K562 (cell line): ENCODE results near the gene KIAA1958. TPM values are rescaled to one million over a fixed set of nuclear protein-coding genes. Genes with fewer than 3 reads are reported as not detected.
A peak's percentile ranks its signal among the peaks of the same experiment; 100 is the strongest.

ENCODE experiments used
- BACH1 ChIP-seq: fragments of 200-800 bp; sonication (Bioruptor generic); IDR thresholded peaks from 2 replicates; pipeline ENCODE4 v1.6.1; 2016; ENCODE audit warnings: missing genetic modification characterization, missing compliant biosample characterization
- HSF4 ChIP-seq: fragments of 250-450 bp; sonication (Bioruptor Pico); IDR thresholded peaks from 2 replicates; pipeline ENCODE4 v2.1.2; 2022; ENCODE audit warnings: mild to moderate bottlenecking, moderate library complexity, borderline replicate concordance
- KDM2B ChIP-seq: fragments of 250-450 bp; sonication (Bioruptor Pico); IDR thresholded peaks from 2 replicates; pipeline ENCODE4 v1.8.0; 2021; ENCODE audit warnings: mild to moderate bottlenecking, moderate library complexity
- KDM5B ChIP-seq: fragments of 200-600 bp; sonication (generic); IDR thresholded peaks from 2 replicates; pipeline ENCODE4 v1.6.1; 2012; ENCODE audit warnings: low read depth, mild to moderate bottlenecking, moderate library complexity, low read length, control low read depth, inconsistent platforms; ENCODE audit not compliant: insufficient replicate concordance
- KLF13 ChIP-seq: fragments of 450-650 bp; IDR thresholded peaks from 2 replicates; pipeline ENCODE4 v1.6.1; 2016; ENCODE audit warnings: missing genetic modification characterization, low read depth, mild to moderate bottlenecking, missing compliant biosample characterization, moderate library complexity, borderline replicate concordance
- MCM3 ChIP-seq: fragments of 450-650 bp; IDR thresholded peaks from 2 replicates; pipeline ENCODE4 v1.6.1; 2016
- MEF2D ChIP-seq: conservative IDR thresholded peaks from 2 replicates; pipeline ENCODE4 v1.6.1; 2016; ENCODE audit warnings: low read depth, missing genetic modification characterization, missing compliant biosample characterization
- RFX1 ChIP-seq: fragments of 450-650 bp; IDR thresholded peaks from 2 replicates; pipeline ENCODE4 v1.6.1; 2016; ENCODE audit warnings: mild to moderate bottlenecking, moderate library complexity
- SOX6 ChIP-seq: fragments of 450-650 bp; IDR thresholded peaks from 2 replicates; pipeline ENCODE4 v1.6.1; 2014; ENCODE audit warnings: mild to moderate bottlenecking
- SREBF2 ChIP-seq: sonication (generic); formaldehyde crosslinking; IDR thresholded peaks from 2 replicates; pipeline ENCODE4 v1.4.0; 2020; ENCODE audit warnings: mild to moderate bottlenecking, missing genetic modification reagents
- WHSC1 ChIP-seq: IDR thresholded peaks from one replicate; pipeline ENCODE4 v1.6.1; 2012; ENCODE audit warnings: low read length, control low read depth, inconsistent platforms
- ZNF41 ChIP-seq: fragments of 250-450 bp; sonication (Bioruptor Pico); conservative IDR thresholded peaks from 2 replicates; pipeline ENCODE4 v1.4.0; 2020; ENCODE audit warnings: mild to moderate bottlenecking
- ZNF57 ChIP-seq: fragments of 450-650 bp; formaldehyde crosslinking; IDR thresholded peaks from 2 replicates; pipeline ENCODE4 v1.4.0; 2020; ENCODE audit warnings: mild to moderate bottlenecking, moderate library complexity
- ZSCAN32 ChIP-seq: fragments of 450-650 bp; formaldehyde crosslinking; IDR thresholded peaks from 2 replicates; pipeline ENCODE4 v1.4.0; 2020; ENCODE audit warnings: mild to moderate bottlenecking, moderate library complexity
- polyA plus RNA-seq, 8 experiments: library from polyadenylated mRNA; depleted of rRNA in 4 of 8; stranded (reverse) in 5 of 8; unstranded in 3 of 8; fragments of >200 nt; fragmentation: Nextera tagmentation in 2 of 8; fragmentation: Illumina TruSeq in 1 of 8; extraction: Ambion mirVana in 2 of 8; extraction: Trizol in 1 of 8; gene quantifications; 2 replicates each; pipeline versions ENCODE4 v1.2.1 to v1.2.3, GENCODE V29; 2011 to 2014; ENCODE audit warnings: inconsistent platforms in 1 of 8, missing spikeins in 1 of 8
- total RNA-seq, 7 experiments: library from RNA; depleted of rRNA in 6 of 7; stranded (reverse); fragments of >200 nt in 6 of 7; fragmentation: Illumina TruSeq in 2 of 7; extraction: Trizol in 2 of 7; gene quantifications; 2 replicates each; pipeline versions ENCODE4 v1.2.1 to v1.2.3, GENCODE V29; 2011 to 2021; ENCODE audit warnings: low replicate concordance in 1 of 7
- TF ChIP-seq, protein P1 (sequence below), 3 experiments: fragments of 200-800 bp in 1 of 3; fragments of 250-450 bp in 1 of 3; fragments of 450-650 bp in 1 of 3; sonication (Bioruptor Pico) in 1 of 3; sonication (Bioruptor generic) in 1 of 3; formaldehyde crosslinking in 1 of 3; IDR thresholded peaks; 2 replicates each; pipeline versions ENCODE4 v1.6.1 to v1.8.0; 2016 to 2022; ENCODE audit warnings: mild to moderate bottlenecking in 2 of 3, missing genetic modification characterization in 2 of 3, missing compliant biosample characterization in 1 of 3, moderate library complexity in 1 of 3
- TF ChIP-seq, protein P2 (sequence below): fragments of 450-650 bp; formaldehyde crosslinking; IDR thresholded peaks from 2 replicates; pipeline ENCODE4 v1.4.0; 2022; ENCODE audit warnings: mild to moderate bottlenecking, moderate library complexity
- TF ChIP-seq, protein P3 (sequence below): sonication (generic); formaldehyde crosslinking; IDR thresholded peaks from 2 replicates; pipeline ENCODE4 v1.8.0; 2022; ENCODE audit warnings: mild to moderate bottlenecking, missing genetic modification reagents

The KIAA1958 gene
- total and polyA plus RNA-seq, 9 of the 15 experiments (the other 6 are each of a cell fraction or from before 2014, with no cell fraction given), result 1.1 to 16.0 (median 10.1) TPM

DNA sequence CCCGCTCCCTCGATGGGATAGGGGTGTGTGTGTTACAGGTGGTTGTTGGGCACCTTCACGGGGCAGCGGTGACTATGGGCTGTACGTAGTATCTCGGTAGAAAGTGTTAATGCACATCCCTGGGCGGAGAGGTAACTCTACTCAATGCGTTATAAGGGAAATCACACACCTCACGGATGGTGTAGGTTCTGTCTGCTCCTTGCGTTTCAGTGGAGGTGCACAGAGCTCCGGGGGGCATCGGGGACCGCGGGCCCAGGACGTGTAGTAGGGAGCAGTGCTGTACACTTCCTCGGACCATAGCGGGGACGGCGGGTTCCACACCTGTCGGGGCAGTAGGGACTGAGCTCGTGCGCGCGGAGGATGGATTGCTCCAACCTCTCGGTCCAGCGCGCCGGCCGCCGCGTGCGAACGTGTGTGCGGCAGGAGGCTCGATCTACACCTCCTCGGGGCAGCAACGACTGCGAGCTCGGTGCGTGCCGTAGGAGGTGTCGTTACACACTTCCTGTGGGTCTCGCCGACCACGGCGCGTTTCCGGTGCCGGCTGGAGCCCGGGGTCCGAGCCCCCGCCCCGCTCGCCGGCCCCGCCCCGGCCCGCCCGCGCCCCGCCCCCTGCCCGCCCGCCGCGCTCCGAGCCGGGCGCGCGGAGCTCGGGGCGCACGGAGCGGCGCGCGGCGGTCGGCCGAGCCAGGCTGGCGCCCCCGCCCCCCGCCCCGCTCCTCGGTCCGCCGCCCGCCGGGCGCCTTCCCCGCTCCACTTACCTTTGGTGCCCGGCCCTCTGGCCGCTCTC, at the start of gene KIAA1958 (continued):
- peak; percentile 66; the same call in 1 of the 2 replicates for TF ChIP-seq KDM2B
- peak; percentile 67; the same call in 1 of the 2 replicates for TF ChIP-seq ZNF57
- TF ChIP-seq RFX1, result no peak
- TF ChIP-seq MCM3, result no peak
- no peak for TF ChIP-seq HSF4 (CRISPR knock-in tag)
- TF ChIP-seq, protein P1, sequence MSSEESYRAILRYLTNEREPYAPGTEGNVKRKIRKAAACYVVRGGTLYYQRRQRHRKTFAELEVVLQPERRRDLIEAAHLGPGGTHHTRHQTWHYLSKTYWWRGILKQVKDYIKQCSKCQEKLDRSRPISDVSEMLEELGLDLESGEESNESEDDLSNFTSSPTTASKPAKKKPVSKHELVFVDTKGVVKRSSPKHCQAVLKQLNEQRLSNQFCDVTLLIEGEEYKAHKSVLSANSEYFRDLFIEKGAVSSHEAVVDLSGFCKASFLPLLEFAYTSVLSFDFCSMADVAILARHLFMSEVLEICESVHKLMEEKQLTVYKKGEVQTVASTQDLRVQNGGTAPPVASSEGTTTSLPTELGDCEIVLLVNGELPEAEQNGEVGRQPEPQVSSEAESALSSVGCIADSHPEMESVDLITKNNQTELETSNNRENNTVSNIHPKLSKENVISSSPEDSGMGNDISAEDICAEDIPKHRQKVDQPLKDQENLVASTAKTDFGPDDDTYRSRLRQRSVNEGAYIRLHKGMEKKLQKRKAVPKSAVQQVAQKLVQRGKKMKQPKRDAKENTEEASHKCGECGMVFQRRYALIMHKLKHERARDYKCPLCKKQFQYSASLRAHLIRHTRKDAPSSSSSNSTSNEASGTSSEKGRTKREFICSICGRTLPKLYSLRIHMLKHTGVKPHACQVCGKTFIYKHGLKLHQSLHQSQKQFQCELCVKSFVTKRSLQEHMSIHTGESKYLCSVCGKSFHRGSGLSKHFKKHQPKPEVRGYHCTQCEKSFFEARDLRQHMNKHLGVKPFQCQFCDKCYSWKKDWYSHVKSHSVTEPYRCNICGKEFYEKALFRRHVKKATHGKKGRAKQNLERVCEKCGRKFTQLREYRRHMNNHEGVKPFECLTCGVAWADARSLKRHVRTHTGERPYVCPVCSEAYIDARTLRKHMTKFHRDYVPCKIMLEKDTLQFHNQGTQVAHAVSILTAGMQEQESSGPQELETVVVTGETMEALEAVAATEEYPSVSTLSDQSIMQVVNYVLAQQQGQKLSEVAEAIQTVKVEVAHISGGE (CRISPR knock-in tag; IDR thresholded peaks at IDR 0.05), result peak; percentile 59 to 96 (median 66)
- peak; percentile 97 for TF ChIP-seq KDM5B
- TF ChIP-seq, protein P2, sequence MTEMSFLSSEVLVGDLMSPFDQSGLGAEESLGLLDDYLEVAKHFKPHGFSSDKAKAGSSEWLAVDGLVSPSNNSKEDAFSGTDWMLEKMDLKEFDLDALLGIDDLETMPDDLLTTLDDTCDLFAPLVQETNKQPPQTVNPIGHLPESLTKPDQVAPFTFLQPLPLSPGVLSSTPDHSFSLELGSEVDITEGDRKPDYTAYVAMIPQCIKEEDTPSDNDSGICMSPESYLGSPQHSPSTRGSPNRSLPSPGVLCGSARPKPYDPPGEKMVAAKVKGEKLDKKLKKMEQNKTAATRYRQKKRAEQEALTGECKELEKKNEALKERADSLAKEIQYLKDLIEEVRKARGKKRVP (CRISPR knock-in tag), result 0 out of 2 replicates have a peak, but pooled peaks have one; percentile 47
- TF ChIP-seq SREBF2 (CRISPR knock-in tag), result peak; percentile 94; the same call in 1 of the 2 replicates
- peak; percentile 59 for TF ChIP-seq ZSCAN32
- no peak for TF ChIP-seq BACH1
- no peak for TF ChIP-seq MEF2D (tag)
- TF ChIP-seq KLF13, result no peak
- TF ChIP-seq WHSC1, result no peak
- 0 out of 2 replicates have a peak, but pooled peaks have one; percentile 36 for TF ChIP-seq ZNF41 (CRISPR knock-in tag)
- TF ChIP-seq, protein P3, sequence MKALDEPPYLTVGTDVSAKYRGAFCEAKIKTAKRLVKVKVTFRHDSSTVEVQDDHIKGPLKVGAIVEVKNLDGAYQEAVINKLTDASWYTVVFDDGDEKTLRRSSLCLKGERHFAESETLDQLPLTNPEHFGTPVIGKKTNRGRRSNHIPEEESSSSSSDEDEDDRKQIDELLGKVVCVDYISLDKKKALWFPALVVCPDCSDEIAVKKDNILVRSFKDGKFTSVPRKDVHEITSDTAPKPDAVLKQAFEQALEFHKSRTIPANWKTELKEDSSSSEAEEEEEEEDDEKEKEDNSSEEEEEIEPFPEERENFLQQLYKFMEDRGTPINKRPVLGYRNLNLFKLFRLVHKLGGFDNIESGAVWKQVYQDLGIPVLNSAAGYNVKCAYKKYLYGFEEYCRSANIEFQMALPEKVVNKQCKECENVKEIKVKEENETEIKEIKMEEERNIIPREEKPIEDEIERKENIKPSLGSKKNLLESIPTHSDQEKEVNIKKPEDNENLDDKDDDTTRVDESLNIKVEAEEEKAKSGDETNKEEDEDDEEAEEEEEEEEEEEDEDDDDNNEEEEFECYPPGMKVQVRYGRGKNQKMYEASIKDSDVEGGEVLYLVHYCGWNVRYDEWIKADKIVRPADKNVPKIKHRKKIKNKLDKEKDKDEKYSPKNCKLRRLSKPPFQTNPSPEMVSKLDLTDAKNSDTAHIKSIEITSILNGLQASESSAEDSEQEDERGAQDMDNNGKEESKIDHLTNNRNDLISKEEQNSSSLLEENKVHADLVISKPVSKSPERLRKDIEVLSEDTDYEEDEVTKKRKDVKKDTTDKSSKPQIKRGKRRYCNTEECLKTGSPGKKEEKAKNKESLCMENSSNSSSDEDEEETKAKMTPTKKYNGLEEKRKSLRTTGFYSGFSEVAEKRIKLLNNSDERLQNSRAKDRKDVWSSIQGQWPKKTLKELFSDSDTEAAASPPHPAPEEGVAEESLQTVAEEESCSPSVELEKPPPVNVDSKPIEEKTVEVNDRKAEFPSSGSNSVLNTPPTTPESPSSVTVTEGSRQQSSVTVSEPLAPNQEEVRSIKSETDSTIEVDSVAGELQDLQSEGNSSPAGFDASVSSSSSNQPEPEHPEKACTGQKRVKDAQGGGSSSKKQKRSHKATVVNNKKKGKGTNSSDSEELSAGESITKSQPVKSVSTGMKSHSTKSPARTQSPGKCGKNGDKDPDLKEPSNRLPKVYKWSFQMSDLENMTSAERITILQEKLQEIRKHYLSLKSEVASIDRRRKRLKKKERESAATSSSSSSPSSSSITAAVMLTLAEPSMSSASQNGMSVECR (CRISPR knock-in tag), result peak; percentile 89
- TF ChIP-seq SOX6, result peak; percentile 51
